DOHH2 (cell line): ENCODE data around the gene ARL8B.

ENCODE experiments used
- CTCF ChIP-seq: fragments of 200-600 bp; sonication (generic); IDR thresholded peaks from one replicate; pipeline ENCODE4 v1.5.1; 2014; ENCODE audit warnings: antibody characterized with exemption, mild to moderate bottlenecking, low read depth, low read length; ENCODE audit not compliant: poor library complexity, severe bottlenecking
- EZH2phosphoT487 ChIP-seq: fragments of 200-600 bp; sonication (generic); IDR thresholded peaks from 2 replicates; pipeline ENCODE4 v1.6.1; 2017; ENCODE audit warnings: borderline replicate concordance, mild to moderate bottlenecking, antibody characterized with exemption, low read length, moderate library complexity, mixed read lengths

GRCh38 chr3:5092018-5092417 is 30.1 kb upstream of the ARL8B start:
- TF ChIP-seq CTCF (no peak), EZH2phosphoT487 (no peak)
